ENCODE measurements around the gene IGSF3. TPM values are rescaled to one million over a fixed set of nuclear protein-coding genes. Genes with fewer than 3 reads are reported as not detected.
"Not testable (repeated sequence)": the region's sequence is repeated elsewhere in the genome, so short reads cannot be mapped to it uniquely, and the experiment has no call there.

IGSF3 gene
- polyA plus RNA-seq, 3 donors, result 0.07 to 0.12 TPM; not detected in 1

GRCh38 chr1:116589101-116589735, 78.3 kb downstream of the IGSF3 start:
- H3K27me3 ChIP-seq (ENCODE audit: control insufficient read depth in 2 of 2, insufficient read depth in 2 of 2, low read length in 2 of 2); H2AFZ ChIP-seq (ENCODE audit: insufficient read depth, low read depth, low read length, poor library complexity, severe bottlenecking); H3K9me3 Mint-ChIP-seq; intact Hi-C loops (cut with micrococcal nuclease); H3K79me2 ChIP-seq (ENCODE audit: insufficient read depth, low read length); H3K27me3 Mint-ChIP-seq (ENCODE audit: low read depth in 3 of 3); H3K4me2 ChIP-seq (replicated peaks; ENCODE audit: extremely low read depth, low read length, poor library complexity, severe bottlenecking); H3K9me3 ChIP-seq (replicated peaks in 1 of 2; ENCODE audit: control insufficient read depth in 1 of 2, insufficient read depth in 1 of 2, low read length in 2 of 2); H3K4me3 ChIP-seq (replicated peaks in 1 of 3; ENCODE audit: low read depth in 2 of 3, low read length in 3 of 3); H4K20me1 ChIP-seq (ENCODE audit: insufficient read depth, low read length); H3K9ac ChIP-seq (ENCODE audit: insufficient read depth, low read length, poor library complexity, severe bottlenecking); H3K27ac ChIP-seq (ENCODE audit: low read depth in 1 of 2, low read length in 2 of 2); H3K36me3 ChIP-seq (replicated peaks in 1 of 2; ENCODE audit: control insufficient read depth in 1 of 2, insufficient read depth in 2 of 2, low read length in 2 of 2): not testable (repeated sequence)
- WGBS (ENCODE audit: insufficient coverage), result 71% methylated on average over 8 of the region's 9 CpGs
- H3K4me1 ChIP-seq (ENCODE audit: control insufficient read depth in 1 of 2, insufficient read depth in 2 of 2, low read length in 2 of 2), result peaks cover 22 to 28% of the 10 kb centered on the region in 2 donors
- peak in 1 of 3 donors; percentile 20 for DNase-seq
- Mint-ChIP-seq H3K4me3 (peak overlapping the region in 1 of 2 donors; percentile 2), H3K27ac (peak overlapping the region in 5 of 7 donors; percentile 45 to 83 (median 65)), H3K4me1 (peaks cover 39% of the 10 kb centered on the region), H3K36me3 (peaks cover 0 to 15% of the 10 kb centered on the region in 2 donors)

- Mint-ChIP-seq H3K27me3 (ENCODE audit: low read depth in 3 of 3) (peaks cover 0 to 4% (median 2%) of the 10 kb centered on the region in 3 donors), H3K27ac (peak overlapping the region; percentile 87 to 95 (median 93)), H3K36me3 (peaks cover 0 to 11% of the 10 kb centered on the region in 2 donors), H3K4me3 (peak overlapping the region; percentile 60 to 86), H3K4me1 (peaks cover 39% of the 10 kb centered on the region), H3K9me3 (peaks cover 0 to 6% (median 0%) of the 10 kb centered on the region in 7 donors)
- H3K79me2 ChIP-seq (ENCODE audit: insufficient read depth, low read length), result no peaks in the 10 kb centered on the region
- peak overlapping the region in 1 of 3 experiments; percentile 52 for H3K4me3 ChIP-seq (replicated peaks in 1 of 3; ENCODE audit: low read depth in 2 of 3, low read length in 3 of 3)
- H3K27me3 ChIP-seq (ENCODE audit: control insufficient read depth in 2 of 2, insufficient read depth in 2 of 2, low read length in 2 of 2), result no peaks in the 10 kb centered on the region
- TF ChIP-seq CTCF (IDR thresholded peaks at IDR 0.05), result no peak
- H2AFZ ChIP-seq (ENCODE audit: insufficient read depth, low read depth, low read length, poor library complexity, severe bottlenecking), result peak overlapping the region; percentile 72
- 51% methylated on average over 4 of the region's 5 CpGs for WGBS (ENCODE audit: insufficient coverage)
- intact Hi-C loops (cut with micrococcal nuclease), result no loop called here
- peak in 2 of 3 donors; percentile 49 to 55 for DNase-seq
- H3K9me3 ChIP-seq (replicated peaks in 1 of 2; ENCODE audit: control insufficient read depth in 1 of 2, insufficient read depth in 1 of 2, low read length in 2 of 2), result no peaks in the 10 kb centered on the region
- peaks cover 22 to 28% of the 10 kb centered on the region in 2 donors for H3K4me1 ChIP-seq (ENCODE audit: control insufficient read depth in 1 of 2, insufficient read depth in 2 of 2, low read length in 2 of 2)
- H3K4me2 ChIP-seq (replicated peaks; ENCODE audit: extremely low read depth, low read length, poor library complexity, severe bottlenecking), result peak overlapping the region; percentile 36
- H3K36me3 ChIP-seq (replicated peaks in 1 of 2; ENCODE audit: control insufficient read depth in 1 of 2, insufficient read depth in 2 of 2, low read length in 2 of 2), result no peaks in the 10 kb centered on the region
- H3K9ac ChIP-seq (ENCODE audit: insufficient read depth, low read length, poor library complexity, severe bottlenecking), result peak overlapping the region; percentile 15
- no peaks in the 10 kb centered on the region for H4K20me1 ChIP-seq (ENCODE audit: insufficient read depth, low read length)
- H3K27ac ChIP-seq (ENCODE audit: low read depth in 1 of 2, low read length in 2 of 2), result peak overlapping the region; percentile 30 to 69
Observed at GRCh38 chr1:116587501-116588227, 79.9 kb downstream of the IGSF3 start.
